K562 (cell line): ENCODE data around the gene PLXNB1. TPM values are rescaled to one million over a fixed set of nuclear protein-coding genes. Genes with fewer than 3 reads are reported as not detected.

ENCODE experiments used
- ARNT ChIP-seq, 2 experiments: fragments of 450-650 bp; IDR thresholded peaks; 2 replicates each; pipeline ENCODE4 v1.6.1; 2016; ENCODE audit warnings: mild to moderate bottlenecking in 1 of 2
- CCNT2 ChIP-seq: IDR thresholded peaks from 2 replicates; pipeline ENCODE4 v1.6.1; 2011; ENCODE audit warnings: borderline replicate concordance, low read depth, mild to moderate bottlenecking, moderate library complexity, mixed read lengths, low read length; ENCODE audit not compliant: insufficient read length; ENCODE audit errors: extremely low read depth
- KDM2B ChIP-seq: fragments of 250-450 bp; sonication (Bioruptor Pico); IDR thresholded peaks from 2 replicates; pipeline ENCODE4 v1.8.0; 2021; ENCODE audit warnings: mild to moderate bottlenecking, moderate library complexity
- KLF10 ChIP-seq: fragments of 250-450 bp; sonication (Bioruptor Pico); IDR thresholded peaks from 2 replicates; pipeline ENCODE4 v1.6.1; 2021; ENCODE audit warnings: matching md5 sums
- NUFIP1 ChIP-seq: fragments of 450-650 bp; IDR thresholded peaks from 2 replicates; pipeline ENCODE4 v1.6.1; 2018; ENCODE audit not compliant: partially characterized antibody
- RAD51 ChIP-seq: fragments of 450-650 bp; IDR thresholded peaks from 2 replicates; pipeline ENCODE4 v1.7.1; 2016; ENCODE audit warnings: low read depth, mild to moderate bottlenecking, borderline replicate concordance
- SOX6 ChIP-seq: fragments of 450-650 bp; IDR thresholded peaks from 2 replicates; pipeline ENCODE4 v1.6.1; 2014; ENCODE audit warnings: mild to moderate bottlenecking
- TAF1 ChIP-seq: IDR thresholded peaks from 2 replicates; pipeline ENCODE4 v1.6.1; 2011; ENCODE audit warnings: mild to moderate bottlenecking, low read length, moderate library complexity; ENCODE audit not compliant: insufficient read depth, control insufficient read depth, severe bottlenecking; ENCODE audit errors: extremely low read depth
- ZZZ3 ChIP-seq: fragments of 450-650 bp; IDR thresholded peaks from 2 replicates; pipeline ENCODE4 v1.6.1; 2016; ENCODE audit warnings: antibody characterized with exemption, mild to moderate bottlenecking, moderate library complexity
- polyA plus RNA-seq, 8 experiments: library from polyadenylated mRNA; depleted of rRNA in 4 of 8; stranded (reverse) in 5 of 8; unstranded in 3 of 8; fragments of >200 nt; fragmentation: Nextera tagmentation in 2 of 8; fragmentation: Illumina TruSeq in 1 of 8; extraction: Ambion mirVana in 2 of 8; extraction: Trizol in 1 of 8; gene quantifications; 2 replicates each; pipeline versions ENCODE4 v1.2.1 to v1.2.3, GENCODE V29; 2011 to 2014; ENCODE audit warnings: inconsistent platforms in 1 of 8, missing spikeins in 1 of 8
- total RNA-seq, 7 experiments: library from RNA; depleted of rRNA in 6 of 7; stranded (reverse); fragments of >200 nt in 6 of 7; fragmentation: Illumina TruSeq in 2 of 7; extraction: Trizol in 2 of 7; gene quantifications; 2 replicates each; pipeline versions ENCODE4 v1.2.1 to v1.2.3, GENCODE V29; 2011 to 2021; ENCODE audit warnings: low replicate concordance in 1 of 7
- TF ChIP-seq, protein P1 (sequence below), 2 experiments: fragments of 450-650 bp in 1 of 2; sonication (generic) in 1 of 2; formaldehyde crosslinking in 1 of 2; IDR thresholded peaks; 2 replicates each; pipeline versions ENCODE4 v1.7.1 to v1.9.0; 2016 to 2022; ENCODE audit warnings: inconsistent platforms in 1 of 2, mild to moderate bottlenecking in 1 of 2, missing genetic modification reagents in 1 of 2
- TF ChIP-seq, protein P2 (sequence below): IDR thresholded peaks from 2 replicates; pipeline ENCODE4 v1.6.1; 2011; ENCODE audit warnings: borderline replicate concordance, low read depth, mild to moderate bottlenecking, moderate library complexity, low read length; ENCODE audit not compliant: insufficient read depth, poor library complexity, severe bottlenecking

Gene PLXNB1
- total and polyA plus RNA-seq, 9 of the 15 experiments (the other 6 are each of a cell fraction or from before 2014, with no cell fraction given): 0.17 to 17.4 (median 6.0) TPM

DNA sequence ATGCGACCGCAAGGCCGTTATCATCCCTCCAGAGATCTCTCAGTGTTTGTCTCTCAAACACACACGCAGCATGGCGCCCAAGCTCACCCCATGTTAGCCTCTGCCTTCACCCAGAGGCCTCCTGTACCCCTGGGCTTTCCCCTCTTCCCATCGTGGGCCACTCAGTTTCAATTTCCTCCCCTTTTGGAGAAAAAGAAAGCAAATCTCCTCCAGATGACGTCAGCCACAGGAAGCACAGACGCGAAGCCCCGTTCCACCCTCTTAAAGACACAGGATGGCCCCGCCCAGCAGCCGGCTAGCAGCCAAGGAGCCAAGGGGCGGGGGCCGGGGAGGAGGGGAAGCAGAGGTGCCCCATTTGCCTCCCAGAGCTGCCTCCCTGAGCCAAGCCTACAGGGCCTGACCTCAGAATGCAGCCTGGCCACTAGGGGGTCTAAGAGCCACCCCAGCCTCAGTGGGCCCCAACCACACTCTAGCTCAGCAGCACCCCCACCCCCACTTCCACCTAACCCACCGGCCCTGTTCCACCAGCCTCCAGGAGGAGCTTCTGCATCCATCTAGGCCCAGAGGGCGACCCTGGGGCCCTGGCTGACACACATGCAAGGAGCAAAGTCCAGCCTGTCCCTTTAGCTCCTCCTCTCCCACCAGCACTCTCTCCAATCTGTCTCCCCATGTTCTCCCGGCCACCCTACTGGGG lies 43.2 kb upstream of the PLXNB1 start (continued):
- TF ChIP-seq, protein P1, sequence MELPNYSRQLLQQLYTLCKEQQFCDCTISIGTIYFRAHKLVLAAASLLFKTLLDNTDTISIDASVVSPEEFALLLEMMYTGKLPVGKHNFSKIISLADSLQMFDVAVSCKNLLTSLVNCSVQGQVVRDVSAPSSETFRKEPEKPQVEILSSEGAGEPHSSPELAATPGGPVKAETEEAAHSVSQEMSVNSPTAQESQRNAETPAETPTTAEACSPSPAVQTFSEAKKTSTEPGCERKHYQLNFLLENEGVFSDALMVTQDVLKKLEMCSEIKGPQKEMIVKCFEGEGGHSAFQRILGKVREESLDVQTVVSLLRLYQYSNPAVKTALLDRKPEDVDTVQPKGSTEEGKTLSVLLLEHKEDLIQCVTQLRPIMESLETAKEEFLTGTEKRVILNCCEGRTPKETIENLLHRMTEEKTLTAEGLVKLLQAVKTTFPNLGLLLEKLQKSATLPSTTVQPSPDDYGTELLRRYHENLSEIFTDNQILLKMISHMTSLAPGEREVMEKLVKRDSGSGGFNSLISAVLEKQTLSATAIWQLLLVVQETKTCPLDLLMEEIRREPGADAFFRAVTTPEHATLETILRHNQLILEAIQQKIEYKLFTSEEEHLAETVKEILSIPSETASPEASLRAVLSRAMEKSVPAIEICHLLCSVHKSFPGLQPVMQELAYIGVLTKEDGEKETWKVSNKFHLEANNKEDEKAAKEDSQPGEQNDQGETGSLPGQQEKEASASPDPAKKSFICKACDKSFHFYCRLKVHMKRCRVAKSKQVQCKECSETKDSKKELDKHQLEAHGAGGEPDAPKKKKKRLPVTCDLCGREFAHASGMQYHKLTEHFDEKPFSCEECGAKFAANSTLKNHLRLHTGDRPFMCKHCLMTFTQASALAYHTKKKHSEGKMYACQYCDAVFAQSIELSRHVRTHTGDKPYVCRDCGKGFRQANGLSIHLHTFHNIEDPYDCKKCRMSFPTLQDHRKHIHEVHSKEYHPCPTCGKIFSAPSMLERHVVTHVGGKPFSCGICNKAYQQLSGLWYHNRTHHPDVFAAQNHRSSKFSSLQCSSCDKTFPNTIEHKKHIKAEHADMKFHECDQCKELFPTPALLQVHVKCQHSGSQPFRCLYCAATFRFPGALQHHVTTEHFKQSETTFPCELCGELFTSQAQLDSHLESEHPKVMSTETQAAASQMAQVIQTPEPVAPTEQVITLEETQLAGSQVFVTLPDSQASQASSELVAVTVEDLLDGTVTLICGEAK (IDR thresholded peaks at IDR 0.05): peak; percentile 46; the same call in 1 of the 2 replicates
- TF ChIP-seq, protein P1 (CRISPR knock-in tag; IDR thresholded peaks at IDR 0.05): no peak
- TF ChIP-seq KLF10 (CRISPR knock-in tag): no peak
- TF ChIP-seq CCNT2: peak; percentile 12
- TF ChIP-seq RAD51: no peak
- no peak for TF ChIP-seq NUFIP1
- TF ChIP-seq ZZZ3: no peak
- TF ChIP-seq TAF1: peak; percentile 64
- TF ChIP-seq ARNT (IDR thresholded peaks at IDR 0.05): peak; percentile 34 to 42; a peak in 1 of 4 replicates
- TF ChIP-seq KDM2B: no peak
- TF ChIP-seq, protein P2, sequence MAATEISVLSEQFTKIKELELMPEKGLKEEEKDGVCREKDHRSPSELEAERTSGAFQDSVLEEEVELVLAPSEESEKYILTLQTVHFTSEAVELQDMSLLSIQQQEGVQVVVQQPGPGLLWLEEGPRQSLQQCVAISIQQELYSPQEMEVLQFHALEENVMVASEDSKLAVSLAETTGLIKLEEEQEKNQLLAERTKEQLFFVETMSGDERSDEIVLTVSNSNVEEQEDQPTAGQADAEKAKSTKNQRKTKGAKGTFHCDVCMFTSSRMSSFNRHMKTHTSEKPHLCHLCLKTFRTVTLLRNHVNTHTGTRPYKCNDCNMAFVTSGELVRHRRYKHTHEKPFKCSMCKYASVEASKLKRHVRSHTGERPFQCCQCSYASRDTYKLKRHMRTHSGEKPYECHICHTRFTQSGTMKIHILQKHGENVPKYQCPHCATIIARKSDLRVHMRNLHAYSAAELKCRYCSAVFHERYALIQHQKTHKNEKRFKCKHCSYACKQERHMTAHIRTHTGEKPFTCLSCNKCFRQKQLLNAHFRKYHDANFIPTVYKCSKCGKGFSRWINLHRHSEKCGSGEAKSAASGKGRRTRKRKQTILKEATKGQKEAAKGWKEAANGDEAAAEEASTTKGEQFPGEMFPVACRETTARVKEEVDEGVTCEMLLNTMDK: peak; percentile 37
- peak; percentile 40 for TF ChIP-seq SOX6
